ENCODE measurements around the gene SEMA3B.
"Not testable (repeated sequence)": the region's sequence is repeated elsewhere in the genome, so short reads cannot be mapped to it uniquely, and the experiment has no call there.

The SEMA3B gene

DNA sequence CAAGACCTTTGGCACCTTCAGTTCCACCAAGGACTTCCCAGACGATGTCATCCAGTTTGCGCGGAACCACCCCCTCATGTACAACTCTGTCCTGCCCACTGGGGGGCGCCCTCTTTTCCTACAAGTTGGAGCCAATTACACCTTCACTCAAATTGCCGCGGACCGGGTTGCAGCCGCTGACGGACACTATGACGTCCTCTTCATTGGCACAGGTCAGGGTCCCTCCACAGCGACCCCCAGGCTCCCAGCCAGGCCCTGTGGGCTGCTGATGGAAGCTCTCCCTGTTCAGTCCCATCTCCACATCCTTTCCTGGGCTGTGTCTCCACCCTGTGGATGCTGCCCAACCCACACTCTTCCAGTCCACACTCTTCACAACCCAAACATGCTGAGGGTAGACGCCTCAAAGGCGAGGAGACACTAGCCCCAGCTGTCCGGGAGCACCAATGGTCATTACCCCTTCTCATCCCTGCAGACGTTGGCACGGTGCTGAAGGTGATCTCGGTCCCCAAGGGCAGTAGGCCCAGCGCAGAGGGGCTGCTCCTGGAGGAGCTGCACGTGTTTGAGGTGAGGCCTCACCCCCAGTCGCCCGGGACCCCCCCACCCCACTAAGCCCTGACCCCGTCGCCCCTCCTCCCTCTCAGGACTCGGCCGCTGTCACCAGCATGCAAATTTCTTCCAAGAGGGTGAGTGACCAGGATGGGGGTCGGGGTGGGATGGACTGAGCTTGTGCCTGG is 5.6 kb downstream of the SEMA3B start:
- DNase-seq, result peak; percentile 47

GRCh38 chr3:50275141-50275995 is 6.4 kb downstream of the SEMA3B start:
- no peak for DNase-seq

- peak; percentile 38 for DNase-seq
These were observed 7.2 kb downstream of the SEMA3B start for GRCh38 chr3:50275996-50276761.

DNA sequence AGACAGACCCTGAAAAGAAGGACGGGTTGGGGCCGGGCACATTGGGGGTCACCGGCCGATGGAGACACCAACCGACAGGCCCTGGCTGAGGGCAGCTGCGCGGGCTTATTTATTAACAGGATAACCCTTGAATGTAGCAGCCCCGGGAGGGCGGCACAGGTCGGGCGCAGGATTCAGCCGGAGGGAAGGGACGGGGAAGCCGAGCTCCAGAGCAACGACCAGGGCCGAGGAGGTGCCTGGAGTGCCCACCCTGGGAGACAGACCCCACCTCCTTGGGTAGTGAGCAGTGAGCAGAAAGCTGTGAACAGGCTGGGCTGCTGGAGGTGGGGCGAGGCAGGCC is 7.8 kb downstream of the SEMA3B start:
- DNase-seq, result no peak

- DNase-seq, result no peak
These were observed 9.4 kb downstream of the SEMA3B start for GRCh38 chr3:50278123-50278879.

DNA sequence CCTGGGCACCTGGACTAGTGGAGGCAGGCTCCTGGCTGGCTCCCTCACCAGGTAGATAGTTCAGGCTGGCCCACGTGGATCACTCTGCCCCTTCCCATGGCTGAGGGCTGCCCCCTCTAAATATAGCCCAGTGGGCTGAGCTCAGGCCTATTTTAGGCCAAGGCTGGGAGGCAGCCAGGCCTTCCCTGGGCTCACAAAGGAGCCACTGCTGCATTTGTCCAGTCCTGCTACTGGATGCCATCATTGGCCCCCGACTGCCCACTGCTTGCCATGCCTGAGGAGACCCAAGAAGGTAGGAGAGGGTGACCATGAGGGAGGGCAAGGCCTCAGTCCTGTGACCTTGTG is 9.9 kb downstream of the SEMA3B start, which contains the start of gene LSMEM2:
LSMEM2 (plus strand) TSS at position 208 of the 345 bp plus-strand sequence; CDS start at position 235, 27 bp downstream.
- DNase-seq, result no peak

- no peak for DNase-seq
These were observed 10.5 kb downstream of the SEMA3B start for GRCh38 chr3:50279255-50280016.

GRCh38 chr3:50284121-50284520 is 15.2 kb downstream of the SEMA3B start:
- DNase-seq, result not testable (repeated sequence)

- DNase-seq, result no peak
These were observed 17.6 kb downstream of the SEMA3B start for GRCh38 chr3:50286322-50287227.

- no peak for DNase-seq
These were observed 18.3 kb downstream of the SEMA3B start for GRCh38 chr3:50287262-50287661.

DNA sequence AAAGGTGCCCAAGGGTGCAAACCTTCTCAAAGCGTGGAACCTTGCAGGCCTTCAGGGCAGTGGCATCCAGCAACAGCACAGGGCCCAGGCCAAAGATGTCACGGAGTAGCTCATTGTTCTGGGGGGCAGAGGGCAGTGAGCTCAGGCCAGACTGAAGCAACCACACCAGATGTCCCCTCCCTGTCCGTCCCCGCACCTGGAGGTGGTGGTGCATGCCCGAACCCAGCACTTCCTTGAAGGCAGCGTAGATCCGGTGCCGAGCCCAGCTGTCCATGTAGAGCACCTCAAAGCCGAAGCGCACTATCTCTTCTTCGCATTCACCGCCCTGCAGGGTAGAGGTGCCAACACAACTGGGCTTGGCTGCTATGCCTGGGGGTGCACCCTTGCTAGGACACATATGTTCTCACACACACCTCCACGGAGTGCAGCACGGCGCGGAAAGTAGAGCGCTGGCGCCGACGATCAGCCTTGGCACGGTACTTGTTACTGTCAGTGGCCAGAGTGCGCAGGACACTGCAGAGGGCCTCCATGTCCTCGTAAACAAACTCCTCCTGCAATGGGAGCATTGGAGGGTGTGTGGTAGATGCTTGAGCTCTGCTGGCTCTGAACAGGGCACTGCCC is 19.6 kb downstream of the SEMA3B start:
- no peak for DNase-seq

DNA sequence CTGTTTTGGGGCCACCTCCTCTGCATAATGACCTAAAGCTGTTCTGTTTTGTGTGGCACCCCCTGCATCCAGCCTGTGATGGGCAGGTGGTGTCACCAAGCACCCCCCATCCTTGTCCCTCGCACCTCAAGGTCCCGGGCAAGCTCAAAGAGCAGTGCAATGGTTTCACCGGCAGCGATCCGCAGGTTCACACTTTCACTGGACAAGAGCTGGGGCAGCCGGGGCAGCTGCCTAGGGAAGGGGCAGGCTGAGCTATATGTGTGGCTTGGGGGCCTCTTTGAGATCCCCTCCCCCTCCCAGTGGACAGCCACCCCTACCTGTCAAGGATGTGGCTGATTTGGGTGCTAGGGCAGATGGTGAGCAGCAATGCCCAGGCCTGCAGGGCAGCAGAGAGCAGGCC is 20.2 kb downstream of the SEMA3B start:
- no peak for DNase-seq

DNA sequence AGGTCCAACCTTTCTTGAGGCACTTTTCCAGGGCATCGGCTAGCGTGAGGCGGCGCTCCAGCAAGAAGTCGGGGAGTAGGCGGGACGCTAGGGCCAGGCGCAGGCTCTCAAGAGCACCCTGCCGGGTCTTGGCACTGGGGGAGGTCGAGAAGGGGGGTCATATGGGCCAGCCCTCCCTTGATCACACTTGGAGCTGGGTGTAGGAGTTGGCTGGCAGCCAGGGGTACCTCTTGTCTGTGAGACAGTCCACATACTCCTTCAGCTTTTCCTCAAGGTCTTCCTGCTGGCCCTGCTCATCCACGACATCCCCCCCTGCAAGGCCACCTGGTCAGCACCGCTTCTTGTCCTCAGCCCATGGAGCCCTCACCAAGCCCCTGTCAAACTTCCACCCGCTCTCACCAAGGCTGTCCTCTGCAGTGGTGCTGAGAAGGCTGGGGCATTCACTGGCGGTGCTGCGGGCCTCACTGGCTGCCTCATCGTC is 21.3 kb downstream of the SEMA3B start:
- DNase-seq, result no peak

GRCh38 chr3:50292159-50293078 is 23.5 kb downstream of the SEMA3B start, which contains the start of gene IFRD2:
Gene IFRD2, minus strand, starts transcription at chr3:50292429. Its CDS starts 155 bp downstream, at chr3:50292274.
- DNase-seq, result peak; percentile 87

DNA sequence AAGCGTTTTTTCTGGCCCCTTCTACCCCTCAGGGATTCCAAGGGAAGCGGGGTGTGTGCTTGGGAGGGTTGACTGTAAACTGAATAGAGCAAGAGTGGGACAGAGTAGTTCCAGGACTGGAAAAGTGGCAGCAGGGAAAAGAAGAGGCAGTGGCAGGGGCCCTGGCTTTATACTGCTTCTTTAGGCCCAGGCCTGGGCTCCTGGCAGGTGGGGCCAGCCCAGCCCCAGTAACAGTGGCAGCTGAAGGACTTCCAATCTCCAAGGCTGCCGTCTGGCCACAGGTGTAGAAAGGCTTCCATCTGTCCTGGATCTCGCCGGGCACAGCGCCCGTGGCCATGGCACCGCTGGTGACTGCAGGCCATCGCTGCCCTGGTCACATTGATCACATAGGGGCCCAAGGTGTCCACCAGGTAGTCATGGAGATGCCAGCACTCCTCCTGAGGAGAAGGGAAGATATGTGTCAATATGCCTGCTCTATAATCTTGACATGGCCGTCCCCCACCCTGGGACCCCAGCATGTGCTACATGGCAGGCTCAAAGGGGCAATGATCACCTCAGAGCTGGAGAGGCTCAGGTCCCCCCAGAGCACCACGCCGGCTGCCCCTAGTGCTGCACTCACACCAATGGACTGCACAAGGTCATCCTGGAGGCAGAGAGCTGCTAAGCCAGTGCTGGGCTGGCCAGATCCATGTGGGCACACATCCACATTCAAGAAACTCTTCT is 24.3 kb downstream of the SEMA3B start:
- no peak for DNase-seq

DNA sequence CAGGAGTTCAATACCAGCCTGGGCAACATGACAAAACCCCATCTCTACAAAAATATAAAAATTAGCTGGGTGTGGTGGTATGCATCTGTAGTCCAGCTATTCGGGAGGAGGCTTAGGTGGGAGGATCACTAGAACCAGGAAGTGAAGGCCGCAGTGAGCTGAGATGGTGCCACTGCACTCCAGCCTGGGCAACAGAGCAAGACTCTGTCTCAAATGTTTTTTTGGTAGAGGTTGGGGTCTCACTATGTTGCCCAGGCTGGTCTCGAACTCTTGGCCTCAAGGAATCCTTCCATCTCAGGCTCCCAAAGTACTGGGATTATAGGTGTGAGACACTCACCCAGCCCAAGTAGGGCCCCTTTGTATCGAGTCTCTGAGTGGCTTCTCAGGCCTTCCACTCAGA is 25.1 kb downstream of the SEMA3B start:
- DNase-seq, result no peak

GRCh38 chr3:50294492-50295403 is 25.8 kb downstream of the SEMA3B start:
- DNase-seq, result no peak
